Neural progenitor cell (in vitro differentiated cells): ENCODE data around the gene BCAS4. TPM values are rescaled to one million over a fixed set of nuclear protein-coding genes. Genes with fewer than 3 reads are reported as not detected.
A peak's percentile ranks its signal among the peaks of the same experiment; 100 is the strongest.

Experiments used
- DNase-seq: peaks from one replicate; pipeline ENCODE4 v3.0.0-alpha.2; 2016; ENCODE audit warnings: low spot score
- H2AFZ ChIP-seq: fragments of 200-600 bp; sonication (generic); replicated peaks from 2 replicates; pipeline ENCODE4 v1.6.1; 2016; ENCODE audit warnings: antibody characterized with exemption
- H3F3A ChIP-seq: fragments of 200-600 bp; sonication (generic); 2 replicates; pipeline ENCODE4 v1.6.1; 2016; ENCODE audit warnings: antibody characterized with exemption, low read depth
- H3K27ac ChIP-seq: fragments of 200-600 bp; sonication (generic); 2 replicates; pipeline ENCODE4 v1.5.1; 2016; ENCODE audit warnings: mild to moderate bottlenecking
- H3K27me3 ChIP-seq: fragments of 200-600 bp; sonication (generic); 2 replicates; pipeline ENCODE4 v1.6.1; 2016; ENCODE audit warnings: mild to moderate bottlenecking, moderate library complexity
- H3K36me3 ChIP-seq: fragments of 200-600 bp; sonication (generic); 2 replicates; pipeline ENCODE4 v1.5.1; 2016
- H3K4me1 ChIP-seq: fragments of 200-600 bp; sonication (generic); 2 replicates; pipeline ENCODE4 v1.6.1; 2016; ENCODE audit warnings: mixed run types
- H3K4me2 ChIP-seq: fragments of 200-600 bp; sonication (generic); 2 replicates; pipeline ENCODE4 v1.6.1; 2016
- H3K4me3 ChIP-seq: fragments of 200-600 bp; sonication (generic); 2 replicates; pipeline ENCODE4 v1.5.1; 2016
- H3K79me2 ChIP-seq: fragments of 200-600 bp; sonication (generic); 2 replicates; pipeline ENCODE4 v1.6.1; 2016; ENCODE audit warnings: low read depth
- H3K9ac ChIP-seq: fragments of 200-600 bp; sonication (generic); 2 replicates; pipeline ENCODE4 v1.6.1; 2016
- H3K9me3 ChIP-seq: fragments of 200-600 bp; sonication (generic); 2 replicates; pipeline ENCODE4 v1.5.1; 2016; ENCODE audit warnings: low read depth
- H4K20me1 ChIP-seq: fragments of 200-600 bp; sonication (generic); 2 replicates; pipeline ENCODE4 v1.6.1; 2016; ENCODE audit warnings: low read depth
- H3K27ac Mint-ChIP-seq: 3 replicates; pipeline ENCODE4 v1.8.0; 2021; ENCODE audit warnings: mixed read lengths
- H3K27me3 Mint-ChIP-seq: 2 replicates; pipeline ENCODE4 v1.8.0; 2022; ENCODE audit warnings: low read depth, mild to moderate bottlenecking, inconsistent platforms, moderate library complexity, mixed read lengths; ENCODE audit not compliant: insufficient read depth
- H3K36me3 Mint-ChIP-seq: 3 replicates; pipeline ENCODE4 v1.8.0; 2021; ENCODE audit warnings: mixed read lengths
- H3K4me1 Mint-ChIP-seq: 3 replicates; pipeline ENCODE4 v1.8.0; 2021; ENCODE audit warnings: mixed read lengths
- H3K4me3 Mint-ChIP-seq: 3 replicates; pipeline ENCODE4 v1.8.0; 2021; ENCODE audit warnings: mild to moderate bottlenecking, moderate library complexity, mixed read lengths
- H3K9me3 Mint-ChIP-seq: 3 replicates; pipeline ENCODE4 v1.8.0; 2020; ENCODE audit warnings: mixed read lengths
- EZH2 ChIP-seq: fragments of 200-600 bp; sonication (generic); IDR thresholded peaks from 2 replicates; pipeline ENCODE4 v1.6.1; 2017; ENCODE audit warnings: antibody characterized with exemption, mild to moderate bottlenecking, moderate library complexity
- EZH2phosphoT487 ChIP-seq: fragments of 200-600 bp; sonication (generic); IDR thresholded peaks from 2 replicates; pipeline ENCODE4 v1.6.1; 2017; ENCODE audit warnings: antibody characterized with exemption
- total RNA-seq: library from RNA; depleted of rRNA; stranded (reverse); fragments of >200 nt; gene quantifications from 2 replicates; pipeline ENCODE4 v1.2.3, GENCODE V29; 2015; ENCODE audit warnings: low replicate concordance
- TF ChIP-seq, protein P1 (sequence below): fragments of 200-600 bp; sonication (generic); IDR thresholded peaks from 2 replicates; pipeline ENCODE4 v1.5.1; 2017; ENCODE audit warnings: antibody characterized with exemption, mild to moderate bottlenecking

Gene BCAS4
- total RNA-seq, 1 donor from 2014 or later = 15.3 TPM

DNA sequence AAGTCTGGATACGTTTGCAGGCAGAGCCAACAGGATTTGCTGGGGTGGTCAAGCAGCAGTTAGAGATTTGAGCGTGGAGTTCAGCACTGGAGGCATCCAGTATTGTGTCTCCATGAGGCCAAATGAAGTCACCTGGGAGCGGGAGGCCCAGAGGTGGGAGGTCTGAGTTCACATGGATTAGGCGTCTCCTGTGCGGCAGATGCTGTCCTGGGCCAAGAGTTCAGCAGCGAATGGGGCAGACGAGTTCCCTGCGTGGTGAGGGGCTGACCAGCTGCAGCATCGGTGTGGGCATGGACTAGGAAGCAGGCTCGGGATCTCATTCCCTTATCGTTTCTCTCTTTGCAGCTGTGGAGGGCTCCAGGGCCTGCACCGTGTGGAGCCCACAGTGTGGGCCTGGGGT, 66.2 kb downstream of the BCAS4 start:
- Histone ChIP-seq H3K9me3 (no peaks in the 10 kb centered on the region), H3K36me3 (no peaks in the 10 kb centered on the region), H3K4me3 (no peak overlapping the region), H3F3A (peaks cover 2% of the 10 kb centered on the region), H2AFZ (no peak overlapping the region), H3K79me2 (no peaks in the 10 kb centered on the region), H4K20me1 (no peaks in the 10 kb centered on the region), H3K4me1 (peaks cover 21% of the 10 kb centered on the region), H3K27ac (no peak overlapping the region), H3K27me3 (no peaks in the 10 kb centered on the region), H3K9ac (no peak overlapping the region), H3K4me2 (no peak overlapping the region)
- H3K27me3 Mint-ChIP-seq = peaks cover 7% of the 10 kb centered on the region
- H3K4me3 Mint-ChIP-seq = no peak overlapping the region
- DNase-seq = peak; percentile 23
- H3K4me1 Mint-ChIP-seq = peaks cover 12% of the 10 kb centered on the region
- H3K27ac Mint-ChIP-seq = no peak overlapping the region
- TF ChIP-seq EZH2phosphoT487 = no peak
- TF ChIP-seq, protein P1, sequence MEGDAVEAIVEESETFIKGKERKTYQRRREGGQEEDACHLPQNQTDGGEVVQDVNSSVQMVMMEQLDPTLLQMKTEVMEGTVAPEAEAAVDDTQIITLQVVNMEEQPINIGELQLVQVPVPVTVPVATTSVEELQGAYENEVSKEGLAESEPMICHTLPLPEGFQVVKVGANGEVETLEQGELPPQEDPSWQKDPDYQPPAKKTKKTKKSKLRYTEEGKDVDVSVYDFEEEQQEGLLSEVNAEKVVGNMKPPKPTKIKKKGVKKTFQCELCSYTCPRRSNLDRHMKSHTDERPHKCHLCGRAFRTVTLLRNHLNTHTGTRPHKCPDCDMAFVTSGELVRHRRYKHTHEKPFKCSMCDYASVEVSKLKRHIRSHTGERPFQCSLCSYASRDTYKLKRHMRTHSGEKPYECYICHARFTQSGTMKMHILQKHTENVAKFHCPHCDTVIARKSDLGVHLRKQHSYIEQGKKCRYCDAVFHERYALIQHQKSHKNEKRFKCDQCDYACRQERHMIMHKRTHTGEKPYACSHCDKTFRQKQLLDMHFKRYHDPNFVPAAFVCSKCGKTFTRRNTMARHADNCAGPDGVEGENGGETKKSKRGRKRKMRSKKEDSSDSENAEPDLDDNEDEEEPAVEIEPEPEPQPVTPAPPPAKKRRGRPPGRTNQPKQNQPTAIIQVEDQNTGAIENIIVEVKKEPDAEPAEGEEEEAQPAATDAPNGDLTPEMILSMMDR = no peak
- TF ChIP-seq EZH2 = no peak
- H3K9me3 Mint-ChIP-seq = no peaks in the 10 kb centered on the region
- H3K36me3 Mint-ChIP-seq = no peaks in the 10 kb centered on the region

DNA sequence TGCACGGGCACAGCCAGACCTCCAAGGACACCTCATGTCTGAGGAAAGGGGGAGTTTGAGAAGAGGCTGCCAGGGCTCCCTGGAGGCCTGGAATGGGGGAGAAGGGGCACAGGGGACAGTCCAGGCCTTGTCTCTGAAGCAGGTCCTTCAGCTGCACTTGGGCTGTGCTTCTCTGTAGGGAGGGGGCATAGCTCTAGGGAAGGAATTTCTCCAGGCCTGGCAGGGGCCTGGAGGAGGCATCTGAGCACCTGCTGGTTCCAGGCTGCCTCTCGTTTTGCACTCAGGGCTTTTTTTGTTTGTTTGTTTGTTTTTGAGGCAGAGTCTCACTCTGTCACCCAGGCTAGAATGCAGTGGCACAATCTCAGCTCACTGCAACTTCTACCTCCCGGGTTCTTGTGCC, 67.7 kb downstream of the BCAS4 start:
- Mint-ChIP-seq H3K4me1 (peaks cover 12% of the 10 kb centered on the region), H3K36me3 (no peaks in the 10 kb centered on the region), H3K27ac (no peak overlapping the region), H3K27me3 (peaks cover 7% of the 10 kb centered on the region), H3K9me3 (no peaks in the 10 kb centered on the region), H3K4me3 (no peak overlapping the region)
- H3K4me3 ChIP-seq = no peak overlapping the region
- H3K9ac ChIP-seq = no peak overlapping the region
- H3K27ac ChIP-seq = peak overlapping the region; percentile 23
- H3K4me1 ChIP-seq = peaks cover 21% of the 10 kb centered on the region
- TF ChIP-seq EZH2phosphoT487 = no peak
- TF ChIP-seq EZH2 = no peak
- TF ChIP-seq, protein P1 = no peak
- no peaks in the 10 kb centered on the region for H3K27me3 ChIP-seq
- no peaks in the 10 kb centered on the region for H3K79me2 ChIP-seq
- peaks cover 2% of the 10 kb centered on the region for H3F3A ChIP-seq
- DNase-seq = no peak
- no peaks in the 10 kb centered on the region for H3K36me3 ChIP-seq
- H2AFZ ChIP-seq = no peak overlapping the region
- no peaks in the 10 kb centered on the region for H4K20me1 ChIP-seq
- no peak overlapping the region for H3K4me2 ChIP-seq
- no peaks in the 10 kb centered on the region for H3K9me3 ChIP-seq

DNA sequence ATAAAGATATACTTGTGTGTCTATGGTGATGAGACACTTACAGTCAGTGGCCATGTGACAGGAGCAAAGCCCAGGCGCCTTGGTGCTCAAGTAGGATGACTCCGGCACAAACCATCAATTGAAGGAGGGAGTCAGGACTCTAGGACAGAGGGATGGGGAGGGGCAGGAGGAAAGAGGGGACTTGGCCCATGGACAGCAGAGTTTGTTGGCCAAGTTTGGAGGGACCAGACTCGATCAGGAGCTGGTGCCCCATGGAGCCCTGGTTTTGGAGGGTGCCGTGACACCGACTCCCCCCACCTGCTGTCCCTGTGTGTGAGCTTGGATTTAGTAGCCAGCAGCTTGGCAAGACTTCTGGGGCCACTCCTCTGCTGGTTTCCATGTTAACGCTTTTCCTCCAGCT, 70.3 kb downstream of the BCAS4 start:
- Histone ChIP-seq H3K4me3 (no peak overlapping the region), H3K27me3 (no peaks in the 10 kb centered on the region), H3K9me3 (no peaks in the 10 kb centered on the region), H3K4me2 (no peak overlapping the region), H3K9ac (no peak overlapping the region), H3K27ac (no peak overlapping the region), H4K20me1 (no peaks in the 10 kb centered on the region), H3K36me3 (no peaks in the 10 kb centered on the region), H3K79me2 (no peaks in the 10 kb centered on the region), H3F3A (peaks cover 14% of the 10 kb centered on the region), H3K4me1 (peaks cover 22% of the 10 kb centered on the region), H2AFZ (no peak overlapping the region)
- Mint-ChIP-seq H3K27me3 (no peaks in the 10 kb centered on the region), H3K27ac (no peak overlapping the region), H3K4me1 (peaks cover 15% of the 10 kb centered on the region), H3K36me3 (no peaks in the 10 kb centered on the region), H3K9me3 (no peaks in the 10 kb centered on the region), H3K4me3 (no peak overlapping the region)
- no peak for DNase-seq
- TF ChIP-seq, protein P1 = no peak
- TF ChIP-seq EZH2 (no peak), EZH2phosphoT487 (no peak)
